Keratinocyte (primary cell): ENCODE results near the gene MED12L.

Source experiments
- CTCF ChIP-seq, 3 experiments: IDR thresholded peaks in 1 of 3; conservative IDR thresholded peaks in 1 of 3; optimal IDR thresholded peaks in 1 of 3; 2 replicates in 2 of 3; 3 replicates in 1 of 3; pipeline versions ENCODE3 to v1.5.1; 2011; ENCODE audit warnings: low read length in 3 of 3, mild to moderate bottlenecking in 3 of 3, moderate library complexity in 2 of 3, control low read depth in 1 of 3, inconsistent platforms in 1 of 3; ENCODE audit not compliant: insufficient read depth in 2 of 3; ENCODE audit errors: extremely low read depth in 1 of 3
- EZH2 ChIP-seq: IDR thresholded peaks from one replicate; pipeline ENCODE4 v1.6.1; 2012; ENCODE audit warnings: inconsistent platforms, mild to moderate bottlenecking, low read length, moderate library complexity

DNA sequence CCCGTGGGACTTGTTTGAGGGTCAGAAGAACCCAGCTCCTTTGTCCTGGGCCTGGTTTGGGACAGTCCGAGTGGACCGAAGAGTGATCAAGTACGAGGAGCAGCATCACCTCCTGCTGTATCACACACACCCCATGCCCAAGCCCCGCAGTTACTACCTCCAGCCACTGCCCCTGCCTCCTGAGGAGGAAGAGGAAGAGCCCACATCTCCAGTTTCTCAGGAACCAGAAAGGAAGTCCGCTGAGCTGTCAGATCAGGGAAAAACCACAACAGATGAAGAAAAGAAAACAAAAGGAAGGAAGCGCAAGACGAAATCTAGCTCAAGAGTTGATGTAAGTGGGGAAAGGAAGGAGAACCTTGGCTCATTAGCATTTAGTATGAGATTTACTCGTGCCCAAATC lies 302.4 kb downstream of the MED12L start:
- TF ChIP-seq CTCF (optimal IDR thresholded peaks at IDR 0.05 in 1 of 3, IDR thresholded peaks at IDR 0.05 in 1 of 3, conservative IDR thresholded peaks at IDR 0.05 in 1 of 3; ENCODE audit: extremely low read depth in 1 of 3, insufficient read depth in 2 of 3, low read length in 3 of 3) (no peak), EZH2 (no peak)
